Loucy (cell line): Measurements from ENCODE around the gene KEL.

Experiments used
- EZH2phosphoT487 ChIP-seq: fragments of 200-600 bp; IDR thresholded peaks from 2 replicates; pipeline ENCODE4 v1.6.1; 2018; ENCODE audit warnings: antibody characterized with exemption, mild to moderate bottlenecking, moderate library complexity, borderline replicate concordance
- TF ChIP-seq, protein P1 (sequence below): fragments of 200-600 bp; sonication (generic); conservative IDR thresholded peaks from 2 replicates; pipeline ENCODE4 v1.5.1; 2014; ENCODE audit warnings: mild to moderate bottlenecking, antibody characterized with exemption, low read length

- TF ChIP-seq, protein P1, sequence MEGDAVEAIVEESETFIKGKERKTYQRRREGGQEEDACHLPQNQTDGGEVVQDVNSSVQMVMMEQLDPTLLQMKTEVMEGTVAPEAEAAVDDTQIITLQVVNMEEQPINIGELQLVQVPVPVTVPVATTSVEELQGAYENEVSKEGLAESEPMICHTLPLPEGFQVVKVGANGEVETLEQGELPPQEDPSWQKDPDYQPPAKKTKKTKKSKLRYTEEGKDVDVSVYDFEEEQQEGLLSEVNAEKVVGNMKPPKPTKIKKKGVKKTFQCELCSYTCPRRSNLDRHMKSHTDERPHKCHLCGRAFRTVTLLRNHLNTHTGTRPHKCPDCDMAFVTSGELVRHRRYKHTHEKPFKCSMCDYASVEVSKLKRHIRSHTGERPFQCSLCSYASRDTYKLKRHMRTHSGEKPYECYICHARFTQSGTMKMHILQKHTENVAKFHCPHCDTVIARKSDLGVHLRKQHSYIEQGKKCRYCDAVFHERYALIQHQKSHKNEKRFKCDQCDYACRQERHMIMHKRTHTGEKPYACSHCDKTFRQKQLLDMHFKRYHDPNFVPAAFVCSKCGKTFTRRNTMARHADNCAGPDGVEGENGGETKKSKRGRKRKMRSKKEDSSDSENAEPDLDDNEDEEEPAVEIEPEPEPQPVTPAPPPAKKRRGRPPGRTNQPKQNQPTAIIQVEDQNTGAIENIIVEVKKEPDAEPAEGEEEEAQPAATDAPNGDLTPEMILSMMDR: no peak
- no peak for TF ChIP-seq EZH2phosphoT487
These were observed 26.1 kb downstream of the KEL start for GRCh38 chr7:142935941-142936565.
